A549 (cell line): ENCODE data around the gene ANAPC13. TPM values are rescaled to one million over a fixed set of nuclear protein-coding genes. Genes with fewer than 3 reads are reported as not detected.

Source experiments
- ATAC-seq, 2 experiments: fragments of 200-7000 bp in 1 of 2; fragments of >200 bp in 1 of 2; cut with Nextera tagmentation in 1 of 2; cut with Tn5 transposase in 1 of 2; 3 replicates each; pipeline versions ENCODE4 v1.8.0 to v1.9.1; 2018 to 2020; ENCODE audit warnings: mild to moderate bottlenecking in 1 of 2, moderate library complexity in 1 of 2
- CTCF ChIA-PET: fragments of 300-600 bp; sonication (Branson Sonifier 250); formaldehyde crosslinking; extraction: SDS; loops from one replicate; lab custom pipeline; 2021; ENCODE audit warnings: antibody characterized with exemption, inconsistent platforms; lab: Yijun Ruan, JAX
- POLR2A ChIA-PET: fragments of 350-600 bp; formaldehyde crosslinking; extraction: SDS; loops from one replicate; lab custom pipeline; 2021; ENCODE audit warnings: antibody characterized with exemption, inconsistent platforms; lab: Yijun Ruan, JAX
- DNase-seq, 2 experiments: peaks; one replicate each; pipeline versions ENCODE4 v3.0.0 to v3.0.0-alpha.2; 2011 to 2016; ENCODE audit warnings: low read depth in 1 of 2, low spot score in 1 of 2
- FAIRE-seq: peaks from 2 replicates; lab custom pipeline; 2011; peaks lifted over from hg19 to GRCh38; lab: Jason Lieb, UNC
- H3K27ac ChIP-seq, 2 experiments: fragments of >200 bp; sonication (Bioruptor Twin); formaldehyde crosslinking; 3 replicates each; pipeline ENCODE4 v1.5.1; 2016 to 2017
- H3K4me1 ChIP-seq: fragments of >200 bp; sonication (Bioruptor Twin); formaldehyde crosslinking; 3 replicates; pipeline ENCODE4 v1.6.1; 2016
- H3K4me2 ChIP-seq: fragments of >200 bp; sonication (Bioruptor Twin); formaldehyde crosslinking; 3 replicates; pipeline ENCODE4 v1.6.1; 2016
- H3K4me3 ChIP-seq: fragments of >200 bp; sonication (Bioruptor Twin); formaldehyde crosslinking; 3 replicates; pipeline ENCODE4 v1.5.1; 2016
- H3K9me3 ChIP-seq: fragments of >200 bp; sonication (Bioruptor Twin); formaldehyde crosslinking; 3 replicates; pipeline ENCODE4 v1.6.1; 2016
- CBX8 ChIP-seq: fragments of 200-600 bp; sonication (generic); IDR thresholded peaks from 2 replicates; pipeline ENCODE4 v1.6.1; 2016
- CEBPB ChIP-seq, 2 experiments: fragments of >200 bp in 1 of 2; sonication (Bioruptor Twin) in 1 of 2; formaldehyde crosslinking in 1 of 2; IDR thresholded peaks; 2 replicates each; pipeline ENCODE4 v1.6.1; 2012 to 2016
- CHD4 ChIP-seq: fragments of 200-600 bp; sonication (generic); IDR thresholded peaks from 2 replicates; pipeline ENCODE4 v1.6.1; 2016; ENCODE audit warnings: antibody characterized with exemption, mild to moderate bottlenecking, borderline replicate concordance
- EHMT2 ChIP-seq: fragments of 200-600 bp; sonication (generic); IDR thresholded peaks from 2 replicates; pipeline ENCODE4 v1.6.1; 2016; ENCODE audit warnings: antibody characterized with exemption, low read depth, mild to moderate bottlenecking, moderate library complexity
- FOSB ChIP-seq: fragments of 250-450 bp; sonication (Bioruptor Pico); IDR thresholded peaks from 2 replicates; pipeline ENCODE4 v1.5.0; 2020; ENCODE audit warnings: mild to moderate bottlenecking, moderate library complexity
- FOSL2 ChIP-seq, 2 experiments: fragments of 450-650 bp in 1 of 2; fragments of >200 bp in 1 of 2; sonication (Bioruptor Twin) in 1 of 2; formaldehyde crosslinking; IDR thresholded peaks; 2 replicates each; pipeline versions ENCODE4 v1.5.0 to v1.6.1; 2016 to 2020; ENCODE audit warnings: mild to moderate bottlenecking in 1 of 2, moderate library complexity in 1 of 2
- GATA3 ChIP-seq: IDR thresholded peaks from 2 replicates; pipeline ENCODE4 v1.6.1; 2012; ENCODE audit warnings: borderline replicate concordance
- HOXB5 ChIP-seq: fragments of 250-450 bp; sonication (Bioruptor Pico); IDR thresholded peaks from 2 replicates; pipeline ENCODE4 v1.5.0; 2020; ENCODE audit warnings: mild to moderate bottlenecking, moderate library complexity
- JUN ChIP-seq, 2 experiments: fragments of >200 bp; sonication (Bioruptor Twin); formaldehyde crosslinking; IDR thresholded peaks; 2 replicates in 1 of 2; 3 replicates in 1 of 2; pipeline ENCODE4 v1.6.1; 2016 to 2017
- KDM5A ChIP-seq: fragments of 200-600 bp; sonication (generic); IDR thresholded peaks from 2 replicates; pipeline ENCODE4 v1.6.1; 2016; ENCODE audit warnings: antibody characterized with exemption, mild to moderate bottlenecking
- MAFK ChIP-seq: fragments of 450-650 bp; IDR thresholded peaks from 2 replicates; pipeline ENCODE4 v1.6.1; 2014; ENCODE audit not compliant: partially characterized antibody
- NFE2L2 ChIP-seq: fragments of 150-350 bp; conservative IDR thresholded peaks from 2 replicates; pipeline ENCODE4 v1.6.1; 2014; ENCODE audit warnings: low read length
- NPAS2 ChIP-seq: fragments of 250-450 bp; sonication (Bioruptor Pico); IDR thresholded peaks from 2 replicates; pipeline ENCODE4 v1.8.0; 2022; ENCODE audit warnings: mild to moderate bottlenecking, moderate library complexity, borderline replicate concordance
- PHF8 ChIP-seq: fragments of 200-600 bp; sonication (generic); IDR thresholded peaks from 2 replicates; pipeline ENCODE4 v1.6.1; 2016; ENCODE audit warnings: low read depth, mild to moderate bottlenecking, antibody characterized with exemption, moderate library complexity, borderline replicate concordance
- POLR2A ChIP-seq: IDR thresholded peaks from 2 replicates; pipeline ENCODE4 v1.6.1; 2012; ENCODE audit warnings: mild to moderate bottlenecking, low read length
- RAD21 ChIP-seq, 2 experiments: fragments of >200 bp in 1 of 2; sonication (Bioruptor Twin) in 1 of 2; formaldehyde crosslinking in 1 of 2; IDR thresholded peaks in 1 of 2; conservative IDR thresholded peaks in 1 of 2; 2 replicates in 1 of 2; 3 replicates in 1 of 2; pipeline ENCODE4 v1.6.1; 2012 to 2018; ENCODE audit warnings: inconsistent platforms in 1 of 2
- ZC3H11A ChIP-seq: fragments of 450-650 bp; IDR thresholded peaks from 2 replicates; pipeline ENCODE4 v1.6.1; 2014; ENCODE audit warnings: antibody characterized with exemption, mild to moderate bottlenecking
- ZSCAN20 ChIP-seq: fragments of 250-450 bp; sonication (Bioruptor Pico); IDR thresholded peaks from 2 replicates; pipeline ENCODE4 v1.8.0; 2022; ENCODE audit warnings: mild to moderate bottlenecking, moderate library complexity
- WGBS: methylation state at CpG from one replicate; pipeline ENCODE4 v1.1.6; 2017; ENCODE audit errors: missing lambda C conversion rate; 5-methylcytosine and 5-hydroxymethylcytosine counted together
- polyA plus RNA-seq, 4 experiments: library from polyadenylated mRNA; depleted of rRNA in 3 of 4; stranded (reverse); fragments of >200 nt; fragmentation: RNase III in 1 of 4; extraction: RNeasy Plus Mini Kit Qiagen cat#74134 plus additional on column Dnase treatment in 1 of 4; gene quantifications; 2 replicates in 3 of 4; 3 replicates in 1 of 4; pipeline ENCODE4 v1.2.3, GENCODE V29; 2011 to 2017
- TF ChIP-seq, protein P1 (sequence below): IDR thresholded peaks from 2 replicates; pipeline ENCODE4 v1.6.1; 2012; ENCODE audit warnings: low read depth, borderline replicate concordance
- TF ChIP-seq, protein P2 (sequence below): fragments of >200 bp; sonication (Bioruptor Twin); formaldehyde crosslinking; IDR thresholded peaks from 2 replicates; pipeline ENCODE4 v1.6.1; 2016
- TF ChIP-seq, protein P3 (sequence below): IDR thresholded peaks from 2 replicates; pipeline ENCODE4 v1.6.1; 2012
- TF ChIP-seq, protein P4 (sequence below): IDR thresholded peaks from 2 replicates; pipeline ENCODE4 v1.6.1; 2012
- TF ChIP-seq, protein P5 (sequence below): fragments of 250-450 bp; sonication (Bioruptor Pico); IDR thresholded peaks from 2 replicates; pipeline ENCODE4 v1.5.0; 2021; ENCODE audit warnings: mild to moderate bottlenecking, moderate library complexity, borderline replicate concordance

Gene ANAPC13
- polyA plus RNA-seq, 2 of the 4 experiments (the other 2 are of a cell fraction) = 51.2 to 109 TPM

DNA sequence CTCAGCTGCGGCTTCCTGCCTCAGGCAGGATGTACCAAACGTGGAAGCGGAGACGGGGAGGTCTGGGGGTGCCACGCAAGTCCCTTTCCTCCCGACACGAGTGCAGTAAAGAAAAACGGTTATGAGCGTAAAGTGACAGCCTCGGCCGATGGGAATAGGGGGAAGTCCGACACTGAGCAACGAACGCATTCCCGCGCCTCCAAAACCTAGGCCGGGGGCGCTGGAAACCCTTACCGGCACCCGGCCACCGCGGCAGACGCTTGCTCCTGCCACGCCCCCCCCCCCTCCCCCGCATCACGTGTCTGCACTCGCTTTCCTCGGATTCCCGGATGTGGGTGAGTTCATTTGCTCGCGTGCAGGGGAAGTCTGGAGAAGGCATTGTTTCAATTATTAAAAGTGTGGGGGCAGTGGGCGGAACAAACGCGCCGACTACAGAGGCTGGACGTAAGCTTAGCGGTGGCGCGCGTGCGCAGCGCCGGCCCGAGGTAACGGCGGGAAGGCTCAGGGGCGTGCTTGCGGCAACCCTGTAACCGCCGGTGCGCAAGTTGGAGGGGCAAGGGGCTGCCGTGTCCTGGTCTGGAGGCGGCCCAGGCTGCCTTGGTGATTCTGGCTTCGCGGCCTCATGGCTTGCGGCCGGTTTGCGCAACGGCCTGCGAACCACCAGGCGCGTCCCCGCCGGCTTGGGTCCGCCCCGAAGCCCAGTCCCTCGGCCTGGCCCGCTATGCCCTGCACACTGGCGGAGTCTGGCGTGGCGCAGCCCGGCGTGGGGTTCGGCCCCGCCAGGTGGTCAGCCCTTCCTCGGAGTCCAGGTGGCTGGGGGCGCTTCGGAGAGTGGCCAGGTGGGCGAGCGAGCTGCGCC lies at the start of gene ANAPC13, which contains the start of gene CEP63 (continued):
- TF ChIP-seq, protein P1, sequence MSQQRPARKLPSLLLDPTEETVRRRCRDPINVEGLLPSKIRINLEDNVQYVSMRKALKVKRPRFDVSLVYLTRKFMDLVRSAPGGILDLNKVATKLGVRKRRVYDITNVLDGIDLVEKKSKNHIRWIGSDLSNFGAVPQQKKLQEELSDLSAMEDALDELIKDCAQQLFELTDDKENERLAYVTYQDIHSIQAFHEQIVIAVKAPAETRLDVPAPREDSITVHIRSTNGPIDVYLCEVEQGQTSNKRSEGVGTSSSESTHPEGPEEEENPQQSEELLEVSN = peak; percentile 81; the same call in 1 of the 2 replicates
- TF ChIP-seq HOXB5 (CRISPR knock-in tag) (no peak), KDM5A (no peak), NFE2L2 (no peak), GATA3 (peak; percentile 65; the same call in 1 of the 2 replicates), PHF8 (peak; percentile 76), RAD21 (conservative IDR thresholded peaks at IDR 0.05 in 1 of 2, IDR thresholded peaks at IDR 0.05 in 1 of 2) (no peak), FOSL2 (IDR thresholded peaks at IDR 0.05) (no peak), FOSL2 (CRISPR knock-in tag; IDR thresholded peaks at IDR 0.05) (0 out of 2 replicates have a peak, but pooled peaks have one; percentile 26), MAFK (no peak), EHMT2 (no peak), ZC3H11A (no peak), POLR2A (peak; percentile 47; the same call in 1 of the 2 replicates), FOSB (no peak), CEBPB (IDR thresholded peaks at IDR 0.05) (peak in 1 of 2 experiments; percentile 46; a peak in 1 of 4 replicates), CBX8 (no peak), JUN (IDR thresholded peaks at IDR 0.05) (peak; percentile 50 to 80; a peak in 4 of 5 replicates), ZSCAN20 (CRISPR knock-in tag) (no peak), NPAS2 (peak; percentile 48; the same call in 1 of the 2 replicates)
- TF ChIP-seq, protein P2, sequence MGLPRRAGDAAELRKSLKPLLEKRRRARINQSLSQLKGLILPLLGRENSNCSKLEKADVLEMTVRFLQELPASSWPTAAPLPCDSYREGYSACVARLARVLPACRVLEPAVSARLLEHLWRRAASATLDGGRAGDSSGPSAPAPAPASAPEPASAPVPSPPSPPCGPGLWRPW = no peak
- TF ChIP-seq, protein P3, sequence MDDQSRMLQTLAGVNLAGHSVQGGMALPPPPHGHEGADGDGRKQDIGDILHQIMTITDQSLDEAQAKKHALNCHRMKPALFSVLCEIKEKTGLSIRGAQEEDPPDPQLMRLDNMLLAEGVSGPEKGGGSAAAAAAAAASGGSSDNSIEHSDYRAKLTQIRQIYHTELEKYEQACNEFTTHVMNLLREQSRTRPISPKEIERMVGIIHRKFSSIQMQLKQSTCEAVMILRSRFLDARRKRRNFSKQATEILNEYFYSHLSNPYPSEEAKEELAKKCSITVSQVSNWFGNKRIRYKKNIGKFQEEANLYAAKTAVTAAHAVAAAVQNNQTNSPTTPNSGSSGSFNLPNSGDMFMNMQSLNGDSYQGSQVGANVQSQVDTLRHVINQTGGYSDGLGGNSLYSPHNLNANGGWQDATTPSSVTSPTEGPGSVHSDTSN = no peak; the same call in 1 of the 2 replicates
- TF ChIP-seq, protein P4, sequence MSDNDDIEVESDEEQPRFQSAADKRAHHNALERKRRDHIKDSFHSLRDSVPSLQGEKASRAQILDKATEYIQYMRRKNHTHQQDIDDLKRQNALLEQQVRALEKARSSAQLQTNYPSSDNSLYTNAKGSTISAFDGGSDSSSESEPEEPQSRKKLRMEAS = peak; percentile 94
- TF ChIP-seq, protein P5, sequence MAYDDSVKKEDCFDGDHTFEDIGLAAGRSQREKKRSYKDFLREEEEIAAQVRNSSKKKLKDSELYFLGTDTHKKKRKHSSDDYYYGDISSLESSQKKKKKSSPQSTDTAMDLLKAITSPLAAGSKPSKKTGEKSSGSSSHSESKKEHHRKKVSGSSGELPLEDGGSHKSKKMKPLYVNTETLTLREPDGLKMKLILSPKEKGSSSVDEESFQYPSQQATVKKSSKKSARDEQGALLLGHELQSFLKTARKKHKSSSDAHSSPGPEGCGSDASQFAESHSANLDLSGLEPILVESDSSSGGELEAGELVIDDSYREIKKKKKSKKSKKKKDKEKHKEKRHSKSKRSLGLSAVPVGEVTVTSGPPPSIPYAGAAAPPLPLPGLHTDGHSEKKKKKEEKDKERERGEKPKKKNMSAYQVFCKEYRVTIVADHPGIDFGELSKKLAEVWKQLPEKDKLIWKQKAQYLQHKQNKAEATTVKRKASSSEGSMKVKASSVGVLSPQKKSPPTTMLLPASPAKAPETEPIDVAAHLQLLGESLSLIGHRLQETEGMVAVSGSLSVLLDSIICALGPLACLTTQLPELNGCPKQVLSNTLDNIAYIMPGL (CRISPR knock-in tag) = no peak

DNA sequence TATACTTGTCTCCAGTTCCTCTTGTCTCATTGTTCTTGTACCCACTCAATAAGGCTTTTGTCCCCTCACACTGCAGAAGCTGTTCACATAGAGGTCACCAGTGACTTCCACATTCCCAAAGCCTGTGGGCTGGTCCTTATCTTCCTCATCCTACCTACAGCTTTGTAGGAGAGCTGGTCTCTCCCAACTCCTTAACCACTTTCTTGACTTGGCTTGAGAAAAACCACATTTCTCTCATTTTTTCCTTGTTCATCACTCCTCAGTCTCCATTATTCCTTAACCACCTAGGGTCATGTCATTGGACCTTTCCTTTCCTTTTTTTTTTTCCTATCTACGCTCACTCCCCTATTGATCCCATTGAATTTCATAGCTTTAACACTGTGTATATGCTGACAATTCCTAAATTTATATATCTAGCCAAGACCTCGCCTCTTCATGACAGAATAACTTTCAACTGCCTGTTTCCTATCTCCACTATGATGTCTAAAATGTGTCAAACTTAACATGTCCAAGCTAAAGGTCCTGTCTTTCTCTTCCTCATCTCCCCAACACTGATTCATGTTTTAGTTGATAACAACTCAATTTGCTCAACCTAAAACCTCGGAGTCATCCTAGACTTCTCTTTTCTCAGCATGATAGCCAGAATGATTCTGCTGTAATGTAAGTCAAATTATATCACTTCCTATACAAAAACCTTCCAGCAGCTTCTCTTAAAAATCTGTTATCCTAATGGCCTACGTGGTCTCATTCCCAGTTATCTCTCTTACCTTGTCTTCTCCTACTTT lies 49.6 kb upstream of the ANAPC13 start:
- ATAC-seq (no peak), FAIRE-seq (no peak), DNase-seq (no peak)
- Histone ChIP-seq H3K4me1 (no peaks in the 10 kb centered on the region), H3K27ac (no peak overlapping the region), H3K9me3 (no peaks in the 10 kb centered on the region), H3K4me3 (no peak overlapping the region), H3K4me2 (no peak overlapping the region)
- ChIA-PET POLR2A (no interaction called here), CTCF (no interaction called here)
- WGBS = 86% methylated on average over 4 of the region's 4 CpGs
- TF ChIP-seq MAFK (no peak), CHD4 (no peak)
- TF ChIP-seq, protein P2 = no peak
- TF ChIP-seq, protein P5 (CRISPR knock-in tag) = no peak
